Activated T-cell treated with anti-CD3 and anti-CD28 coated beads for 1 hour (primary cell): ENCODE data around the gene LHPP.
"Not testable (repeated sequence)": the region's sequence is repeated elsewhere in the genome, so short reads cannot be mapped to it uniquely, and the experiment has no call there.

ENCODE experiments used
- DNase-seq: peaks from one replicate; pipeline ENCODE4 v3.0.0-alpha.2; 2020; ENCODE audit warnings: low read depth

LHPP gene

GRCh38 chr10:124461642-124462347 is at the start of gene LHPP:
Gene LHPP, plus strand, starts transcription at chr10:124461823. Its CDS starts 40 bp downstream, at chr10:124461863.
- DNase-seq: peak; percentile 76

GRCh38 chr10:124414076-124414475 is 47.5 kb upstream of the LHPP start:
- no peak for DNase-seq

- no peak for DNase-seq
Measured at GRCh38 chr10:124415210-124415609, 46.4 kb upstream of the LHPP start.

- DNase-seq: no peak
Measured at GRCh38 chr10:124416733-124417132, 44.9 kb upstream of the LHPP start.

- DNase-seq: peak; percentile 27
Measured at GRCh38 chr10:124417895-124418725, 43.5 kb upstream of the LHPP start.

- DNase-seq: peak; percentile 97
Measured at GRCh38 chr10:124418726-124419501, 42.7 kb upstream of the LHPP start, which contains the start of gene OAT. Gene OAT, minus strand, starts transcription at chr10:124418923. Its CDS starts 6,752 bp downstream, at chr10:124412171.

GRCh38 chr10:124419635-124420034 is 42.0 kb upstream of the LHPP start:
- no peak for DNase-seq

- no peak for DNase-seq
Measured at GRCh38 chr10:124420254-124420653, 41.4 kb upstream of the LHPP start.

- no peak for DNase-seq
Measured at GRCh38 chr10:124422742-124423141, 38.9 kb upstream of the LHPP start.

- no peak for DNase-seq
Measured at GRCh38 chr10:124423813-124424212, 37.8 kb upstream of the LHPP start.

GRCh38 chr10:124425227-124425962 is 36.2 kb upstream of the LHPP start:
- no peak for DNase-seq

- DNase-seq: no peak
Measured at GRCh38 chr10:124428207-124428777, 33.3 kb upstream of the LHPP start.

GRCh38 chr10:124429576-124429975 is 32.0 kb upstream of the LHPP start:
- DNase-seq: no peak

GRCh38 chr10:124430077-124430476 is 31.5 kb upstream of the LHPP start:
- no peak for DNase-seq

- DNase-seq: no peak
Measured at GRCh38 chr10:124433461-124433860, 28.2 kb upstream of the LHPP start.

GRCh38 chr10:124435683-124436082 is 25.9 kb upstream of the LHPP start:
- not testable (repeated sequence) for DNase-seq

GRCh38 chr10:124436191-124436638 is 25.4 kb upstream of the LHPP start:
- DNase-seq: no peak

- DNase-seq: not testable (repeated sequence)
Measured at GRCh38 chr10:124441694-124442093, 19.9 kb upstream of the LHPP start.

GRCh38 chr10:124446830-124447750 is 14.5 kb upstream of the LHPP start:
- DNase-seq: no peak
